ENCODE measurements around the gene NHSL1. TPM values are rescaled to one million over a fixed set of nuclear protein-coding genes. Genes with fewer than 3 reads are reported as not detected.

Gene NHSL1
- total and polyA plus RNA-seq, 2 of the 8 experiments (the other 6 are each of a cell fraction or from before 2014, with no cell fraction given) = 7.2 to 32.4 TPM

GRCh38 chr6:138533667-138534066 lies 34.4 kb upstream of the NHSL1 start (continued):
- TF ChIP-seq RNF2 (IDR thresholded peaks at IDR 0.05; ENCODE audit: borderline replicate concordance, low read depth, low read length, missing control alignments, poor library complexity, severe bottlenecking) = no peak
- no peak for TF ChIP-seq E2F6 (IDR thresholded peaks at IDR 0.05)
- no peak for TF ChIP-seq RBBP5 (IDR thresholded peaks at IDR 0.05; ENCODE audit: borderline replicate concordance, low read depth, low read length)
- TF ChIP-seq SRF (IDR thresholded peaks at IDR 0.05; ENCODE audit: low read depth, low read length) = no peak
- no peak for TF ChIP-seq USF2 (IDR thresholded peaks at IDR 0.05; ENCODE audit: low read length)
- no peak for TF ChIP-seq SP4 (IDR thresholded peaks at IDR 0.05; ENCODE audit: low read length)
- TF ChIP-seq EGR1 (IDR thresholded peaks at IDR 0.05; ENCODE audit: borderline replicate concordance, low read depth, low read length) = no peak
- no peak for TF ChIP-seq CEBPB (IDR thresholded peaks at IDR 0.05; ENCODE audit: low read depth, low read length)
